Astrocyte (in vitro differentiated cells and primary cell): ENCODE measurements around the gene PYCARD. TPM values are rescaled to one million over a fixed set of nuclear protein-coding genes. Genes with fewer than 3 reads are reported as not detected.

ENCODE experiments used
- DNase-seq: peaks from one replicate; pipeline ENCODE4 v3.0.0-alpha.2; 2010; ENCODE audit warnings: low read depth
- FAIRE-seq: peaks from 2 replicates; lab custom pipeline; 2011; peaks lifted over from hg19 to GRCh38; lab: Jason Lieb, UNC
- H2AFZ ChIP-seq: 2 replicates; pipeline ENCODE4 v1.6.0; 2012; ENCODE audit warnings: low read depth, low read length, inconsistent platforms
- H3K27ac ChIP-seq: 2 replicates; pipeline ENCODE4 v1.5.1; 2011; ENCODE audit warnings: low read depth, low read length, inconsistent platforms
- H3K27me3 ChIP-seq: 2 replicates; pipeline ENCODE4 v1.6.0; 2011; ENCODE audit warnings: low read length, inconsistent platforms; ENCODE audit not compliant: insufficient read depth
- H3K36me3 ChIP-seq: 2 replicates; pipeline ENCODE4 v1.5.1; 2011; ENCODE audit warnings: low read length, inconsistent platforms; ENCODE audit not compliant: insufficient read depth
- H3K4me1 ChIP-seq: 2 replicates; pipeline ENCODE4 v1.5.1; 2011; ENCODE audit warnings: low read length, inconsistent platforms; ENCODE audit not compliant: insufficient read depth
- H3K4me2 ChIP-seq: 2 replicates; pipeline ENCODE4 v1.6.0; 2012; ENCODE audit warnings: low read length, inconsistent platforms
- H3K4me3 ChIP-seq: 2 replicates; pipeline ENCODE4 v1.5.1; 2011; ENCODE audit warnings: low read depth, mild to moderate bottlenecking, low read length, inconsistent platforms; ENCODE audit not compliant: insufficient read depth
- H3K79me2 ChIP-seq: 2 replicates; pipeline ENCODE4 v1.6.0; 2012; ENCODE audit warnings: mild to moderate bottlenecking, low read length, inconsistent platforms; ENCODE audit not compliant: insufficient read depth
- H3K9ac ChIP-seq: 2 replicates; pipeline ENCODE4 v1.6.0; 2012; ENCODE audit warnings: mild to moderate bottlenecking, low read length, inconsistent platforms
- H3K9me3 ChIP-seq: 2 replicates; pipeline ENCODE4 v1.5.1; 2012; ENCODE audit warnings: low read depth, mild to moderate bottlenecking, low read length, inconsistent platforms; ENCODE audit not compliant: insufficient read depth
- H4K20me1 ChIP-seq: 2 replicates; pipeline ENCODE4 v1.6.0; 2012; ENCODE audit warnings: low read length, inconsistent platforms; ENCODE audit not compliant: insufficient read depth
- H3K27ac Mint-ChIP-seq: one replicate; pipeline ENCODE4 v1.8.0; 2021; ENCODE audit warnings: mild to moderate bottlenecking, mixed read lengths; ENCODE audit not compliant: unreplicated experiment
- H3K27me3 Mint-ChIP-seq: one replicate; pipeline ENCODE4 v1.8.0; 2021; ENCODE audit warnings: low read depth, mixed read lengths; ENCODE audit not compliant: unreplicated experiment
- H3K36me3 Mint-ChIP-seq: one replicate; pipeline ENCODE4 v1.8.0; 2021; ENCODE audit warnings: low read depth, mixed read lengths; ENCODE audit not compliant: unreplicated experiment
- H3K4me1 Mint-ChIP-seq: one replicate; pipeline ENCODE4 v1.8.0; 2021; ENCODE audit warnings: low read depth, mixed read lengths; ENCODE audit not compliant: unreplicated experiment
- H3K4me3 Mint-ChIP-seq: one replicate; pipeline ENCODE4 v1.8.0; 2021; ENCODE audit warnings: mild to moderate bottlenecking, moderate library complexity, mixed read lengths; ENCODE audit not compliant: unreplicated experiment
- H3K9me3 Mint-ChIP-seq: one replicate; pipeline ENCODE4 v1.8.0; 2021; ENCODE audit warnings: mild to moderate bottlenecking, mixed read lengths; ENCODE audit not compliant: unreplicated experiment
- CTCF ChIP-seq: IDR thresholded peaks from 2 replicates; pipeline ENCODE4 v1.5.1; 2011; ENCODE audit warnings: low read depth, mild to moderate bottlenecking, inconsistent platforms, low read length, moderate library complexity; ENCODE audit not compliant: insufficient read depth
- EZH2 ChIP-seq: IDR thresholded peaks from 2 replicates; pipeline ENCODE4 v1.6.1; 2012; ENCODE audit warnings: mild to moderate bottlenecking, low read length, inconsistent platforms; ENCODE audit not compliant: insufficient read depth
- total RNA-seq: library from RNA; stranded (reverse); gene quantifications from 2 replicates; pipeline ENCODE4 v1.2.1, GENCODE V29; 2021

The PYCARD gene
- total RNA-seq, 1 donor from 2014 or later = 7.3 TPM

- H3K4me1 ChIP-seq = no peaks in the 10 kb centered on the region
- H4K20me1 ChIP-seq = peaks cover 96% of the 10 kb centered on the region
- H3K4me2 ChIP-seq = no peak overlapping the region
- Mint-ChIP-seq H3K27ac (no peak overlapping the region), H3K4me3 (peak overlapping the region; percentile 60), H3K4me1 (peaks cover 5% of the 10 kb centered on the region), H3K27me3 (no peaks in the 10 kb centered on the region), H3K36me3 (peaks cover 35% of the 10 kb centered on the region), H3K9me3 (no peaks in the 10 kb centered on the region)
- H3K36me3 ChIP-seq = peaks cover 64% of the 10 kb centered on the region
- no peak overlapping the region for H3K27ac ChIP-seq
- no peaks in the 10 kb centered on the region for H3K27me3 ChIP-seq
- DNase-seq (no peak), FAIRE-seq (no peak)
- no peak overlapping the region for H3K4me3 ChIP-seq
- no peaks in the 10 kb centered on the region for H3K9me3 ChIP-seq
- no peak for TF ChIP-seq CTCF
- TF ChIP-seq EZH2 = no peak
- peaks cover 36% of the 10 kb centered on the region for H3K79me2 ChIP-seq
- H3K9ac ChIP-seq = no peak overlapping the region
- H2AFZ ChIP-seq = no peak overlapping the region
These were observed 7.7 kb downstream of the PYCARD start for GRCh38 chr16:31194898-31195297.

GRCh38 chr16:31193874-31194273 is 8.7 kb downstream of the PYCARD start:
- no peaks in the 10 kb centered on the region for H3K9me3 ChIP-seq
- H3K4me2 ChIP-seq = no peak overlapping the region
- Mint-ChIP-seq H3K27me3 (no peaks in the 10 kb centered on the region), H3K4me3 (no peak overlapping the region), H3K27ac (no peak overlapping the region), H3K9me3 (no peaks in the 10 kb centered on the region), H3K4me1 (peaks cover 5% of the 10 kb centered on the region), H3K36me3 (peaks cover 43% of the 10 kb centered on the region)
- H3K4me1 ChIP-seq = no peaks in the 10 kb centered on the region
- no peaks in the 10 kb centered on the region for H3K27me3 ChIP-seq
- no peak overlapping the region for H3K9ac ChIP-seq
- peaks cover 75% of the 10 kb centered on the region for H3K36me3 ChIP-seq
- no peak overlapping the region for H3K4me3 ChIP-seq
- no peak for FAIRE-seq
- H3K27ac ChIP-seq = no peak overlapping the region
- H4K20me1 ChIP-seq = peaks cover 96% of the 10 kb centered on the region
- no peak overlapping the region for H2AFZ ChIP-seq
- no peak for TF ChIP-seq EZH2
- no peak for TF ChIP-seq CTCF
- no peak for DNase-seq
- H3K79me2 ChIP-seq = peaks cover 46% of the 10 kb centered on the region

GRCh38 chr16:31192856-31193642 is 9.5 kb downstream of the PYCARD start:
- H3K27ac Mint-ChIP-seq = no peak overlapping the region

More at GRCh38 chr16:31192856-31193642, 9.5 kb downstream of the PYCARD start:
- Histone ChIP-seq H3K36me3 (peaks cover 83% of the 10 kb centered on the region), H3K4me2 (no peak overlapping the region), H3K4me1 (no peaks in the 10 kb centered on the region), H3K79me2 (peaks cover 54% of the 10 kb centered on the region), H3K9ac (no peak overlapping the region), H3K27ac (no peak overlapping the region), H3K9me3 (no peaks in the 10 kb centered on the region), H3K27me3 (no peaks in the 10 kb centered on the region), H3K4me3 (no peak overlapping the region), H2AFZ (no peak overlapping the region), H4K20me1 (peaks cover 96% of the 10 kb centered on the region)
- FAIRE-seq (no peak), DNase-seq (no peak)
- H3K4me1 Mint-ChIP-seq = peaks cover 9% of the 10 kb centered on the region
- H3K27me3 Mint-ChIP-seq = no peaks in the 10 kb centered on the region
- H3K36me3 Mint-ChIP-seq = peaks cover 40% of the 10 kb centered on the region
- H3K9me3 Mint-ChIP-seq = no peaks in the 10 kb centered on the region
- H3K4me3 Mint-ChIP-seq = no peak overlapping the region
- no peak for TF ChIP-seq CTCF
- no peak for TF ChIP-seq EZH2
